Endothelial cell of umbilical vein (primary cell): ENCODE results near the gene TGFBR2.

Experiments used
- CTCF ChIP-seq, 2 donors: IDR thresholded peaks; 1 replicate in 1 of 2; 2 replicates in 1 of 2; pipeline ENCODE4 v1.5.1; 2011; ENCODE audit warnings: low read length in 2 of 2, mild to moderate bottlenecking in 2 of 2, moderate library complexity in 2 of 2, control low read depth in 1 of 2, inconsistent platforms in 1 of 2, low read depth in 1 of 2; ENCODE audit not compliant: insufficient read depth in 1 of 2; ENCODE audit errors: extremely low read depth in 1 of 2
- EZH2 ChIP-seq: IDR thresholded peaks from 2 replicates; pipeline ENCODE4 v1.6.1; 2012; ENCODE audit warnings: borderline replicate concordance, low read depth, mild to moderate bottlenecking, moderate library complexity, low read length, inconsistent platforms; ENCODE audit not compliant: severe bottlenecking
- GATA2 ChIP-seq: IDR thresholded peaks from 2 replicates; pipeline ENCODE4 v1.7.0; 2011; ENCODE audit warnings: low read depth, mild to moderate bottlenecking, moderate library complexity, mixed read lengths, low read length; ENCODE audit not compliant: insufficient read length, insufficient read depth
- MAX ChIP-seq: IDR thresholded peaks from 2 replicates; pipeline ENCODE4 v1.6.1; 2011; ENCODE audit not compliant: insufficient read depth, insufficient read length
- MYC ChIP-seq: IDR thresholded peaks from one replicate; pipeline ENCODE4 v1.6.1; 2011; ENCODE audit warnings: mild to moderate bottlenecking, low read depth, low read length
- POLR2A ChIP-seq: IDR thresholded peaks from 2 replicates; pipeline ENCODE4 v1.6.1; 2012; ENCODE audit warnings: low read depth, mild to moderate bottlenecking, control low read depth, low read length
- POLR2AphosphoS5 ChIP-seq: IDR thresholded peaks from 2 replicates; pipeline ENCODE4 v1.6.1; 2012; ENCODE audit warnings: low read depth, mild to moderate bottlenecking, control low read depth, low read length, moderate library complexity; ENCODE audit not compliant: insufficient read depth

- TF ChIP-seq MAX (no peak), POLR2AphosphoS5 (no peak), CTCF (IDR thresholded peaks at IDR 0.05; ENCODE audit: extremely low read depth in 1 of 2, insufficient read depth in 1 of 2, low read depth in 1 of 2, low read length in 2 of 2) (no peak), POLR2A (no peak), EZH2 (no peak), MYC (no peak), GATA2 (no peak)
Observed at GRCh38 chr3:30633718-30634117, 27.3 kb downstream of the TGFBR2 start.
